Dedifferentiated amniotic fluid mesenchymal stem cell (primary cell): ENCODE data around the gene ENAM.

Experiments
- DNase-seq: peaks from one replicate; pipeline ENCODE4 v3.0.0-alpha.2; 2016; ENCODE audit errors: extremely low spot score

ENAM gene, protein sequence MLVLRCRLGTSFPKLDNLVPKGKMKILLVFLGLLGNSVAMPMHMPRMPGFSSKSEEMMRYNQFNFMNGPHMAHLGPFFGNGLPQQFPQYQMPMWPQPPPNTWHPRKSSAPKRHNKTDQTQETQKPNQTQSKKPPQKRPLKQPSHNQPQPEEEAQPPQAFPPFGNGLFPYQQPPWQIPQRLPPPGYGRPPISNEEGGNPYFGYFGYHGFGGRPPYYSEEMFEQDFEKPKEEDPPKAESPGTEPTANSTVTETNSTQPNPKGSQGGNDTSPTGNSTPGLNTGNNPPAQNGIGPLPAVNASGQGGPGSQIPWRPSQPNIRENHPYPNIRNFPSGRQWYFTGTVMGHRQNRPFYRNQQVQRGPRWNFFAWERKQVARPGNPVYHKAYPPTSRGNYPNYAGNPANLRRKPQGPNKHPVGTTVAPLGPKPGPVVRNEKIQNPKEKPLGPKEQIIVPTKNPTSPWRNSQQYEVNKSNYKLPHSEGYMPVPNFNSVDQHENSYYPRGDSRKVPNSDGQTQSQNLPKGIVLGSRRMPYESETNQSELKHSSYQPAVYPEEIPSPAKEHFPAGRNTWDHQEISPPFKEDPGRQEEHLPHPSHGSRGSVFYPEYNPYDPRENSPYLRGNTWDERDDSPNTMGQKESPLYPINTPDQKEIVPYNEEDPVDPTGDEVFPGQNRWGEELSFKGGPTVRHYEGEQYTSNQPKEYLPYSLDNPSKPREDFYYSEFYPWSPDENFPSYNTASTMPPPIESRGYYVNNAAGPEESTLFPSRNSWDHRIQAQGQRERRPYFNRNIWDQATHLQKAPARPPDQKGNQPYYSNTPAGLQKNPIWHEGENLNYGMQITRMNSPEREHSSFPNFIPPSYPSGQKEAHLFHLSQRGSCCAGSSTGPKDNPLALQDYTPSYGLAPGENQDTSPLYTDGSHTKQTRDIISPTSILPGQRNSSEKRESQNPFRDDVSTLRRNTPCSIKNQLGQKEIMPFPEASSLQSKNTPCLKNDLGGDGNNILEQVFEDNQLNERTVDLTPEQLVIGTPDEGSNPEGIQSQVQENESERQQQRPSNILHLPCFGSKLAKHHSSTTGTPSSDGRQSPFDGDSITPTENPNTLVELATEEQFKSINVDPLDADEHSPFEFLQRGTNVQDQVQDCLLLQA

DNA sequence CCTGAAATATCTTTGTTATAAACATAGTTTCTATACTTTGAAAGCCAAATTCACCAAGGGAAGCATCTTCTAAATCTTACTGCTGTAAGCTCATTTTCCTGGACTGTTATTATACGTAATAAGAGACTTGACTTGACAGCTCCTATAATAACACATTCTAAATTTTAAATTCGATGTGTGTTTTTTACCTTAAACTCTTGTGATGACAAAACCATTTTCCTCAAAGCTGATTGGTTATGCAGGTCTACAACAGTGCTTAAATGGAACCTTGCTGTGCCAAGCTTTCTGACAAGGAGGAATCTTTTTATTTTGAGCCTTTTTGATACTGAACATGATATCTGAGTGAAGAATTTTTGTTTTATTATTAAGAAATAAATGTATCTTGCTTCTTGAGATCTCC lies at the start of gene ENAM:
TSS of gene ENAM (plus strand) at position 301 of the 400 bp plus-strand sequence. CDS start 757 bp downstream, outside the sequence.
- DNase-seq = no peak

DNA sequence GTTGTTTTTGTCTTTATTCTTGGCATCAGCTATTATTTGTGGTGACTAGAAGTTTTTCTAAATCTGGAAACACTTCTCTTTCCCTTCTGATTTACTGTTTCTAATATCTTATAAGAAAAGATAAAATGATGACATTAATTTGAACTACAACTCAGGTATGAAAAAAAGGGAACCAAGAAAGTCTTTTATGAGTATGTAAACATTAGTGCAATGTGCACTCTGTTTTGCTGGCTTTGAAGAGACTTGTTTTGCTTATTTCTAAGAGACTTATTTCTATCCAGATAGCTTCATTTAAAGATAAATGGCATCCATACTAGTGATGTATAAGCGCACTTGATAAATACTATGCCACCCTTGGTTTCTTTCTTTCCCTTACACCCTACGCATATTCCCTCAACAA lies 46.6 kb upstream of the ENAM start:
- no peak for DNase-seq

DNA sequence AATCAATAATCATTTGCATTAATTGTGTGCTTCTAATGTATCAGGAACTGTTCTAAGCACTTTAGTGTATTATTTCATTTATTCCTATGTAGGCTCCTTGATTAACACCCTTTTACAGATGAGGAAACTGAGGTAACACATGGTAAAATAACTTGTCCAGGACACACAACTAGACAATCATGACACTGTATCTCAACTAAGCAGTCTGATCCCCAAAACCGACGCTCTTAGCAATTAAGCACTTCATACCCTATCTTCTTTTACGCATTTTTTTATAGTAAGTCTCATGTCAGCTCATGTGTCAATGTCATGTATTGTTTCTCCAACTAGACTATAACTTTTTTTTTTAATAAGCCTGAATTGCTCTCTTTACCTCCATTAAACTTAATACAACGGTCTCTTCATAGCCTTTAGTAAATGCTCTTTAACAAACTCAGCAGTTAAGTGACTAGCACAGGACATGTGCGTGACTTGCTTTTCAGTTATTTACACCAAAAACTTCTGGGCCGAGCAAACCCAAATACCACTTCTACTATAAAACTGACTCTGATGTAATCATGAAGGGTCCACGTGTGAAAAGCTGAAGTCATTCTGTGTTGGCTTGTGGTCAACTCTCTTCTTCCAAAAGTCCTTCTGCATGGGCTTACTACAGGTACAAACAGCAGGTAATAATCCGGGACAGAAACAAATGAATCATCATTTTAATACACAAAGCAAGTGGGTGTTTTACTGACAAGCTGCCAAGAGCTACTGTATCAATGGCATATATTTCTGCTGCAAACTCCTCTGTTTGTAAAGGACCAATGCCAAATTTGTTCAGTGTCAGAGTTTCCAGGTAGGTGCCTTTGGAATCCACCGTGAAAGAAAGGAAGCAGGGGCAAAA lies 44.4 kb upstream of the ENAM start:
- DNase-seq = no peak

DNA sequence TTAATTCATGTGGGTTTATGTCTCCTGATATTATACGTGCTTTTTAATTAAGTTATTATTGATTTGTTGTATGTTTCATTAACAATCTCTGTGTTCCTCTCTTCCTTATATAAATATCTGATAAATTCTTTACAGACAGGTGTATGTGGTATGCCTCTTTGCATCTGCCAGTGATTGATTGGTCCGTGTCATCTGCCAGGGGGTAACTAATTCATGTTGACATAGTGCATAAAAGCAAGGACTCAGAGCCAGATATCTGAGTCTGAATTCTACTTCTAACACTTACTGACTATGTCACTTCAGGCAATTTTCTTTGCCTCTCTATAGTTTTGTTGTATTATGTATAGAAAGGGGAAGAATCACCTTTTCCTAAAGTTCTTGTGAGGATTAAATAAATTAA lies 41.7 kb upstream of the ENAM start:
- DNase-seq = no peak

DNA sequence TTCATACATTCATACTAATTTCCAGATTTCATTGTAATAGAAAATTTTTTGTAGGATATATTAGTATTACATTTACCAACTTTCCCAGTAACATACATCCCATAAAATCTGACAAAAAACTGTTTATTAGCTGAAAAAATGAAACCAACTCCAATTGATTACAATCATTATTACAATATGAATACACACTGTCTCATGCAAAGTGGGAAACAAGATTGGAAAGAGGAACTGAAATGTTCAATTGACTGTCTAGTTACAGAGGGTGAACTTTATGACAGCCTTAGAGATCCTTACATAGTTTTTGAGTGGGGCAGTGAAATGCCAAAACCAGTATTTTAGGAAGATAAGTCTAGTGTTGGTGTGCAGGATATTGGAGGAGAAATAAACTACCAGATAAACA lies 38.8 kb upstream of the ENAM start:
- DNase-seq = no peak

DNA sequence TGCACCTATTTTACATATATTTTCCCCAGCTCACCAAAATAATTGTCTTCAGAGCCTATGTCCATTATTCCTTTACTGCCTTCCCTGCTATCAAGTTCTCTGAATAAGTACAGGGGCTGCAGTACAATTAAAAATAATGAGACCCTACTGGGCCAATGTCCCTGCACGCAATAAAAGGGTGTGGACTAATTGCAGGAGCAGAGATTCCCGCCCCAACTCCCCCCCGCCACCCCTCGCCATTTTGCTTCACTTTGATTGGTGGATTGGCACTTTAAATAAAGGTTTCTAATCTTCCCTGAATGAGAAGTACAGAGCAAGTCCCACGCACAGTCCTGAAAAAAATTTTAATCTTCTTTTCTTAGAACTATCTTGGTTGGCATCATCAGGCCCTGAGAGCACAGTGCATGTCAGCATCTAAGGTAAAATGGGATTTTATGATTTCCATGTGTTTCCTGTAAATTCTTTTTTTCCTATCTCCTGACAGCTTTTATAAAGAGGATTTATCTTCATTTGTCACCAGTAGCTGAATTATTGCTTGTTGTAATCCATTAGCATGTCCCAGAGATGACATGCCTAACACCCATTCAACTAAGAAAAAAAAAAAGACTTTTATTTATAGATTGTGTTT lies 36.5 kb upstream of the ENAM start, which contains the start of gene AMBN:
TSS of gene AMBN (plus strand) at position 302 of the 628 bp plus-strand sequence. CDS start at position 405, 103 bp downstream.
- DNase-seq = no peak

DNA sequence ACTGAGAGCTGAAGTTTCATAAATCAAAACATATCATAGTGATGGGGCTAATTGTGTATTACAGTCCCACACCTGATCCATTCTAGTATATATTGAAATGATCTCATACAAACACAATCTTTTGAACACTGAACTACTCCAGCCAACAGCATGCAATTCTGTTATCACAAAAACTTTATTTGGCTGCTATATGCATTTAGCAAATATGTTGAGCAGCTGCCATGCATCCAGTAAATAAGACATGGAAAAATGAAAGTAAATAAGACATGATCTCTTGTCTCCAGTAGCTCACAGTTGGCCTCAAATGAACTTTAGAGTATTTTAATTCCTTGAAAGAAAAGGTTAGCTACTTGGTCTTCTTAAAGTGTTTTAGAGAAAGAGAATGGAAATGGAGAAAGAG lies 34.3 kb upstream of the ENAM start:
- no peak for DNase-seq

DNA sequence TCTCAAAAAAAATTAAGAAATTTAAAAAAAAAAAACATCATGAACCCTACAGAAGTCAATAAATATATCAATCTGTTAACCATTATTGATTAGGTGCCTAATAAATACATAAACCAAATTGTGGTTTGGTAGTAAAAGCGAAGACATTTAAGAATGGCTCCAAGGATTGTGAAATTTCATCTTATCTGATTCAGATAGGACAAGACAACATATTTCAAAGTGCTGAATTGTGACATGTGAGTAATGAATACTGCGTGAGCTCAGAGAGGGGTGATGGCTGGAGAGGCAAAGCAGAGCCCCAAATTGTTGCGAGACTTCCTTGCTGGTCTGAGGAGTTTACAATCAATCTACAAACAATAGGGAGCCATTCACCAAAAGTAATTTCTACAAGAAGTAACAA lies 28.2 kb upstream of the ENAM start:
- DNase-seq = no peak

- DNase-seq = no peak
These were observed 27.6 kb upstream of the ENAM start for GRCh38 chr4:70600977-70601376.

DNA sequence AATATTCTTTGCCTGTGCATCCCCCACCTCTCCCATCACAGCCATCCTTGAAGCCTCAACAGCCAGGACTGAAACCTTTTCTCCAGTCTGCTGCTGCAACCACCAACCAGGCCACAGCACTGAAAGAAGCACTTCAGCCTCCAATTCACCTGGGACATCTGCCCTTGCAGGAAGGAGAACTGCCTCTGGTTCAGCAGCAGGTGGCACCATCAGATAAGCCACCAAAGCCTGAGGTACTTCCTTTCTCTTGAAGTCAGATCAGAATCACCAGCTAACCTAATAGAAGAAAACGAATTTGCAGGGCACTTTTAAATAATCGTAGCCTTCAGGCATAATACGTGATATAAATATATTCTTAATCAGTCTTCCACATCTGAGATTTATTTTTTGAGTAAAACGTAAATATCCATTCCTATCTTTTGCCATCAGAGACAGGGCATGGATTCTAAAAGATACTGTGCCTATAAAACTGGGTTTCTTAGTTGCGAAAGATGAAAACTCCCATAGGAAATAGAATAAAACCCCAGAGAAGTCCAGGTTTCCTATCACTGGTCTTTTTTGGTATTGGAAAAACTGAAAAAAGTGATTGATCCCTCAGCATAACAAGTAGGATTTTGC lies 27.0 kb upstream of the ENAM start:
- no peak for DNase-seq

DNA sequence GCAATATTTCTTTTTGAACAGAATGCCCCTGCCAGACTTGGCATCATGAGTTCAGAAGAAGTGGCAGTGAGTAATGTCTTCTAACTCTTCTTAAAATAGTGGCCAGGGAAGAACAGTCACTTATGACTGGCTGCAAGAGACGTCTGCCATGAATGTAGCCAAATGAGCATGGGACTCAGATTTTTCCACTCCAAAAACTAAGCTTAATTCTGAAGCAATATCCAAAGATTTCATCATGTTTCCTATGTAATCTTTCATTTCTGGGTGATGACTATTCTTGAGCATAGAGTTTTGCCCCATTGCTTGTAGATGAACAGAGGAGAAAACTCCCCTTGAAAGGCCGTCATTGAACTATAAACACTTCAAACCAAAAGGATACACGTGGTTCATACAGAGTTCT lies 24.7 kb upstream of the ENAM start:
- peak; percentile 17 for DNase-seq

- DNase-seq = no peak
These were observed 22.1 kb upstream of the ENAM start for GRCh38 chr4:70606459-70606858.

- DNase-seq = no peak
These were observed 21.1 kb upstream of the ENAM start for GRCh38 chr4:70607334-70607853.

- no peak for DNase-seq
These were observed 20.2 kb upstream of the ENAM start for GRCh38 chr4:70608324-70608723.

DNA sequence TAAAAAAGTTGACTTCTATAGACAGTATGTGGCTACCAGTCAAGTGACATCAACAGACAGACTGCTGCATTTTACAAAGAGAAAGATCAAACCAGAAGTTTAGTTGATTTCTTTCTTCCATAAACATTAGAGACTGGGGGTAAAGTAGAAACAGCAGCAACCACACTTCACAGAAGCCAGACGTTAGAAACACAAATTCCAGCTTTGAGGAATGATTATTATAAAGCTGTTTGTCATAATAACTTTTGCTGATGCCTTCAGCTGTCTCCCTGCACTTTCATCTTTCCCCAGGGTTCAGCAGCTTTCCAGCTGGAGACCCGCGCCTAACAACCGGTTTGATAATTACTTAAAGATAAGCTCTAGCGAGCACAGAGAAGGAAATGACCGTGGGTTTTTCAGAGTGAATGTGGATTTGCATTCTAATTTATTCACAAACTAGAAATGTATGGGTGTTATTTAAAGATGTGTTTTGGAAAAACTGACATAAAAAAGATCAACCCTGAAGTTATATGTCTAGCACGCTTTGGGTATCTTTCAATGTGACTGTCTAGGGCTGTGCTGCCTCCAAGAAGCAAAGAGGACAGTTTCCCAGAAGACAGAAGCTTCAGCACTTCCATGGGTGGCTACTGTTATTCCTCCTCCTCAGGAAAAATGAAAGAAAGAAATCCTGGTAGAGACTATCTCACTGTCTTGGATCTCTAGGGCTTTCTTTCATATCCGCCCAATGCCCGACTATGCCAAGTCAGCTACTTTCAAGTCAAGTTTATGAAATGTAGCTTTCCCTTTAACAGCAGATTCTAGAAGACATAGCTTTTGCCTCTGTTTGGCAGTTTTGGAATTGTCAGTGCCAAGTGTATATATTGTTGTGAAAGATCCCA lies 15.0 kb upstream of the ENAM start:
- no peak for DNase-seq

- no peak for DNase-seq
These were observed 14.4 kb upstream of the ENAM start for GRCh38 chr4:70614184-70614555.

DNA sequence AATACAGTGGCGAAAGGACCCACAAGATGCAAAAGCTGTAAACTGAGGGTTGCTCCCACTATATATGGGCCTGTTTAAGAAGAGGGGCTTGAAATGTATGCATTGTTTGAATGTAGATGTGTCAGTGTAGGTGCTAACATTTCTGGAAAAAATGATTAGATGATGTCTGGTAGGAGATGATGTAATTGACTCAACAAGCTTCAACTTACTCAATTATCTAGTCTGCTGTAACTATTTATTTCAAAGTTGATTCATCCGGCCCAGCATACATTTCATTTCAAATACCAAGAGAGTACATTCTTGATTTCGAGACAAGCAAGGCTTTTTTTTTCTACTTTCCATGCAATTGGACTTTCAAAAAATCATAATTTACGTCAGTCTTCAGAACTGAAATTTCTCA lies 9.3 kb upstream of the ENAM start:
- no peak for DNase-seq

DNA sequence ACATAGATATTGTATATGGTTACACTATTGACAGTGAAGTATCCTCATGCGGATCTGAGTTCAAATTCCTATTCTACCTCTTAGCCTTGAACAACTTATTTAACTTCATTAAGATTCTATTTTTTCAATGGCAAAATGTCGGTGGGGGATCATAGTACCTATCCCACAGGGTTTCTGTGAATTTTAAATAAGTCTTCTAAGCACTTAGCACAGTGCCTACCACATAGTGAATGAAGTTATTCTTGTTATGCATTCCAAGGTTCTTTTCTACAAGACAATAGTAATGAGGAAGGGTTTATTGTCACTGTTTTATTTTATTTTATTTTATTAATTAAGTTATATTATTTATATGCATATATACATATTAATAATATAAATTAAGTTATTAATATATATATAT lies 8.8 kb upstream of the ENAM start:
- DNase-seq = no peak

GRCh38 chr4:70623323-70623722 lies 5.2 kb upstream of the ENAM start:
- DNase-seq = no peak
